ENCODE measurements around the gene ATP8B3. TPM values are rescaled to one million over a fixed set of nuclear protein-coding genes. Genes with fewer than 3 reads are reported as not detected.

Gene ATP8B3
- total and polyA plus RNA-seq, 9 of the 15 experiments (the other 6 are each of a cell fraction or from before 2014, with no cell fraction given), result 1.2 to 12.3 (median 3.8) TPM

DNA sequence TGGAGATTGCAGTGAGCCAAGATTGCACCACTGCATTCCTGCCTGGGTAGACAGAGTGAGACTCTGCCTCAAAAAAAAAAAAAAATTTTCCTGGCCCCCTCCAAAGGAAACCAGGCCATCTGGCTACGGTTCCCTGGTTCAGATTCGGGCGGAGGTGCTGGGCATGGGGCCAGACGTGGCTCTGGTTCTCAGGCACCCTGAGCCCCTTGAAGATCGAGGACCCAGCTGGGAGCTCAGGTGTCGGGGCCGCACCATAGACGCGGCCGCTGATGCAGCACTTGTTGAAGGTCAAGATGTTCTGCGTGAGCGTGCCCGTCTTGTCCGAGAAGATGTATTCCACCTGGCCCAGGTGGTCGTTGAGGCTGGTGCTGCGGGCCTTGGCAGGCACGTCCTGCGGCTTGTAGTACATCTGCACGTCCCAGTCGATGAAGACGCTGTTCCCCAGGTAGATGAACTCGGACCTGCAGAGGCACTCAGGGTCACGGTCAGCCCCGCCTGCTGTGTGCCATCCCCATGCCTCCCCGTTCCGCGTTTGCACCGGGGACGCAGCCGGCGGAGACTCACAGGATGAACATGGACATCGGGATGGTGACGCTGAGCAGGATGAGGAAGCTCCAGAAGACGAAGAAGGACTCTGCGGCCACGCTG is 12.3 kb downstream of the ATP8B3 start:
- no TSS peak for BruUV-seq (replicated peaks)
- intact Hi-C loops (cut with micrococcal nuclease) (no loop called here), in situ Hi-C loops (cut with MboI) (no loop called here)
- no peak for DNase-seq (ENCODE audit: extremely low read depth in 1 of 4, low spot score in 3 of 4)
- no peak overlapping the region for H3K27ac ChIP-seq (ENCODE audit: extremely low read depth, low read depth, low read length)
- no peak overlapping the region for H3K4me3 ChIP-seq
- H3K9me3 ChIP-seq (replicated peaks; ENCODE audit: control insufficient read depth, insufficient read depth, low read depth, low read length), result no peaks in the 10 kb centered on the region
- ATAC-seq, result no peak
- H3K4me2 ChIP-seq (ENCODE audit: insufficient read depth, low read length), result no peak overlapping the region
- peak overlapping the region in 1 of 2 experiments; percentile 35; a peak in 1 of 4 replicates for H3K9ac ChIP-seq (ENCODE audit: insufficient read depth in 1 of 2, low read depth in 2 of 2, low read length in 2 of 2)
- peaks cover 0 to 29% of the 10 kb centered on the region in 2 experiments; a peak in 2 of 5 replicates for H3K4me1 ChIP-seq (replicated peaks in 1 of 2; ENCODE audit: control insufficient read depth in 2 of 2, insufficient read depth in 2 of 2, low read length in 2 of 2)
- no peak for FAIRE-seq
- ChIA-PET POLR2A (interaction anchor here (0.6 to 1.5 kb wide), 3 partner anchors 12 to 46 kb away, joined by 3 read pairs; partner anchors contain the start of gene ATP8B3), CTCF (ENCODE audit: low intra/inter-chr PET ratio) (no interaction called here)
- H3K36me3 ChIP-seq (ENCODE audit: control insufficient read depth, insufficient read depth, low read length), result peaks cover 4% of the 10 kb centered on the region; the same call in 1 of the 3 replicates
- TF ChIP-seq NFATC3 (IDR thresholded peaks at IDR 0.05) (no peak), E2F4 (CRISPR knock-in tag; IDR thresholded peaks at IDR 0.05; ENCODE audit: low read depth) (no peak), ZNF644 (tag; IDR thresholded peaks at IDR 0.05; ENCODE audit: low read depth) (no peak), ZHX1 (conservative IDR thresholded peaks at IDR 0.05; ENCODE audit: low read length) (no peak), ZFP91 (CRISPR knock-in tag; IDR thresholded peaks at IDR 0.05) (no peak), CEBPB (tag; IDR thresholded peaks at IDR 0.05) (no peak), MBD2 (IDR thresholded peaks at IDR 0.05; ENCODE audit: borderline replicate concordance, low read depth) (no peak), GTF2F1 (IDR thresholded peaks at IDR 0.05; ENCODE audit: low read depth, low read length) (no peak), ZBTB5 (IDR thresholded peaks at IDR 0.05) (no peak), HDAC1 (IDR thresholded peaks at IDR 0.05) (no peak), SMARCA5 (IDR thresholded peaks at IDR 0.05) (no peak), SMARCA4 (IDR thresholded peaks at IDR 0.05) (no peak)
- TF ChIP-seq, protein P1, sequence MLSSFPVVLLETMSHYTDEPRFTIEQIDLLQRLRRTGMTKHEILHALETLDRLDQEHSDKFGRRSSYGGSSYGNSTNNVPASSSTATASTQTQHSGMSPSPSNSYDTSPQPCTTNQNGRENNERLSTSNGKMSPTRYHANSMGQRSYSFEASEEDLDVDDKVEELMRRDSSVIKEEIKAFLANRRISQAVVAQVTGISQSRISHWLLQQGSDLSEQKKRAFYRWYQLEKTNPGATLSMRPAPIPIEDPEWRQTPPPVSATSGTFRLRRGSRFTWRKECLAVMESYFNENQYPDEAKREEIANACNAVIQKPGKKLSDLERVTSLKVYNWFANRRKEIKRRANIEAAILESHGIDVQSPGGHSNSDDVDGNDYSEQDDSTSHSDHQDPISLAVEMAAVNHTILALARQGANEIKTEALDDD (IDR thresholded peaks at IDR 0.05), result no peak
- H2AFZ ChIP-seq (ENCODE audit: low read depth, low read length), result no peak overlapping the region
- no peaks in the 10 kb centered on the region for H4K20me1 ChIP-seq (replicated peaks; ENCODE audit: control insufficient read depth, insufficient read depth, low read length)
- H3K79me2 ChIP-seq (ENCODE audit: control insufficient read depth, insufficient read depth, low read length), result no peaks in the 10 kb centered on the region
- peaks cover 3% of the 10 kb centered on the region for H3K9me1 ChIP-seq (ENCODE audit: control insufficient read depth, insufficient read depth, low read length)
- 89% methylated on average over 26 of the region's 36 CpGs for WGBS (ENCODE audit: insufficient coverage, low coverage, missing lambda C conversion rate)
- no peaks in the 10 kb centered on the region for H3K27me3 ChIP-seq (ENCODE audit: control insufficient read depth in 2 of 2, insufficient read depth in 2 of 2, low read length in 2 of 2)
